K562 (cell line): ENCODE data around the gene GPR32. TPM values are rescaled to one million over a fixed set of nuclear protein-coding genes. Genes with fewer than 3 reads are reported as not detected.

ENCODE experiments used
- EWSR1 ChIP-seq: fragments of 450-650 bp; IDR thresholded peaks from 2 replicates; pipeline ENCODE4 v1.6.1; 2018; ENCODE audit warnings: borderline replicate concordance, mild to moderate bottlenecking, low read depth, moderate library complexity; ENCODE audit not compliant: partially characterized antibody
- GATAD2B ChIP-seq: fragments of 450-650 bp; IDR thresholded peaks from 2 replicates; pipeline ENCODE4 v1.6.1; 2017; ENCODE audit warnings: mild to moderate bottlenecking, borderline replicate concordance
- NCOA2 ChIP-seq, 2 experiments: fragments of 450-650 bp; IDR thresholded peaks; 2 replicates each; pipeline ENCODE4 v1.6.1; 2018; ENCODE audit warnings: mild to moderate bottlenecking in 2 of 2, moderate library complexity in 1 of 2; ENCODE audit not compliant: partially characterized antibody in 2 of 2
- TEAD1 ChIP-seq, 2 experiments: fragments of 450-650 bp in 1 of 2; sonication (generic) in 1 of 2; formaldehyde crosslinking; IDR thresholded peaks; 2 replicates each; pipeline versions ENCODE4 v1.4.0 to v1.8.0; 2020 to 2022; ENCODE audit warnings: mild to moderate bottlenecking in 2 of 2, missing genetic modification reagents in 1 of 2
- XRCC4 ChIP-seq: IDR thresholded peaks from one replicate; pipeline ENCODE4 v1.6.1; 2011; ENCODE audit not compliant: insufficient read depth, insufficient read length; ENCODE audit errors: extremely low read depth
- ZBTB17 ChIP-seq: fragments of 450-650 bp; formaldehyde crosslinking; IDR thresholded peaks from 2 replicates; pipeline ENCODE4 v1.4.0; 2020; ENCODE audit warnings: mild to moderate bottlenecking
- ZNF655 ChIP-seq: fragments of 250-450 bp; sonication (Bioruptor Pico); IDR thresholded peaks from 2 replicates; pipeline ENCODE4 v1.5.0; 2021
- polyA plus RNA-seq, 8 experiments: library from polyadenylated mRNA; depleted of rRNA in 4 of 8; stranded (reverse) in 5 of 8; unstranded in 3 of 8; fragments of >200 nt; fragmentation: Nextera tagmentation in 2 of 8; fragmentation: Illumina TruSeq in 1 of 8; extraction: Ambion mirVana in 2 of 8; extraction: Trizol in 1 of 8; gene quantifications; 2 replicates each; pipeline versions ENCODE4 v1.2.1 to v1.2.3, GENCODE V29; 2011 to 2014; ENCODE audit warnings: inconsistent platforms in 1 of 8, missing spikeins in 1 of 8
- total RNA-seq, 7 experiments: library from RNA; depleted of rRNA in 6 of 7; stranded (reverse); fragments of >200 nt in 6 of 7; fragmentation: Illumina TruSeq in 2 of 7; extraction: Trizol in 2 of 7; gene quantifications; 2 replicates each; pipeline versions ENCODE4 v1.2.1 to v1.2.3, GENCODE V29; 2011 to 2021; ENCODE audit warnings: low replicate concordance in 1 of 7

GPR32 gene
- total and polyA plus RNA-seq, 9 of the 15 experiments (the other 6 are each of a cell fraction or from before 2014, with no cell fraction given) = not detected

- TF ChIP-seq EWSR1 = no peak
- no peak for TF ChIP-seq GATAD2B
- TF ChIP-seq XRCC4 = no peak
- no peak for TF ChIP-seq NCOA2 (IDR thresholded peaks at IDR 0.05; ENCODE audit: partially characterized antibody in 2 of 2)
- TF ChIP-seq ZBTB17 (CRISPR knock-in tag) = no peak
- no peak for TF ChIP-seq TEAD1 (CRISPR knock-in tag; IDR thresholded peaks at IDR 0.05)
- TF ChIP-seq ZNF655 (CRISPR knock-in tag) = no peak
Measured at GRCh38 chr19:50803633-50804419, 33.6 kb downstream of the GPR32 start (continued).
